Thyroid gland (tissue), 4 donors: Measurements from ENCODE around the gene SERPINB6.

Source experiments
- CTCF ChIP-seq, 6 experiments: fragments of 200-600 bp in 3 of 6; fragments of 450-650 bp in 3 of 6; sonication (generic) in 3 of 6; IDR thresholded peaks; one replicate each; pipeline ENCODE4 v1.5.1; 2016 to 2019; ENCODE audit warnings: antibody characterized with exemption in 6 of 6, mild to moderate bottlenecking in 2 of 6, inconsistent platforms in 1 of 6, moderate library complexity in 1 of 6
- POLR2A ChIP-seq, 2 donors: fragments of 450-650 bp; IDR thresholded peaks; one replicate each; pipeline ENCODE4 v1.6.1; 2017; ENCODE audit warnings: antibody characterized with exemption in 2 of 2, mild to moderate bottlenecking in 2 of 2, moderate library complexity in 1 of 2

GRCh38 chr6:3001146-3001772 lies 29.9 kb upstream of the SERPINB6 start:
- no peak for TF ChIP-seq CTCF (IDR thresholded peaks at IDR 0.05)
- no peak for TF ChIP-seq POLR2A (IDR thresholded peaks at IDR 0.05)
